T-helper 1 cell treated with Interleukin-12 subunit alpha and Interleukin-12 subunit beta and Interleukin-4 antibody, amounts not matched to agents 30 ng/mL and 1 ng/mL, for 36 hours (primary cell): ENCODE results near the gene CCDC192. TPM values are rescaled to one million over a fixed set of nuclear protein-coding genes. Genes with fewer than 3 reads are reported as not detected.

Experiments
- intact Hi-C: fragments of 100-400 bp; cut with micrococcal nuclease; formaldehyde crosslinking; loops from one replicate; pipeline ENCODE4 v1.15.1; 2024
- total RNA-seq: library from RNA; stranded (reverse); gene quantifications from 2 replicates; pipeline ENCODE4 v1.2.3, GENCODE V29; 2022

The CCDC192 gene
- total RNA-seq, 1 donor from 2014 or later: not detected

DNA sequence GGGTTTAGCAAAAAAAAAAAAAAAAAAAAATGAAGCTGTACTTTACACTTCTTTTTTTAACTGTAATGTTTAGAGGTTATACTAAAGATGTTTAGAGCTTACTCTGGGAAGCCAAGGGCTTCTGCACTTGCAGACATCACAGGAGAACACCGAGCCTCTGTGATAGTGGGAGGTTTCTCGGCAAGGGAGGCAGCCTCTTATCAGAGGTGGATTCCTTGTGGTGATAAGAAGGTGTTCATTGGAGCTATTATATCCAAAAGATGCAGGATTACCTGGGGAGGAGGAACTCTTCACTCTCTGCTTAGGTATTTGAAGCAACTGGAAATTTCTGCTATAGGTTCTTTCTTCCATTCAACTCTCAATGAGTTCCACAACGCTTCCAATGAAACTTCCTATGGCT, 209.2 kb downstream of the CCDC192 start:
- intact Hi-C loops: no loop called here

DNA sequence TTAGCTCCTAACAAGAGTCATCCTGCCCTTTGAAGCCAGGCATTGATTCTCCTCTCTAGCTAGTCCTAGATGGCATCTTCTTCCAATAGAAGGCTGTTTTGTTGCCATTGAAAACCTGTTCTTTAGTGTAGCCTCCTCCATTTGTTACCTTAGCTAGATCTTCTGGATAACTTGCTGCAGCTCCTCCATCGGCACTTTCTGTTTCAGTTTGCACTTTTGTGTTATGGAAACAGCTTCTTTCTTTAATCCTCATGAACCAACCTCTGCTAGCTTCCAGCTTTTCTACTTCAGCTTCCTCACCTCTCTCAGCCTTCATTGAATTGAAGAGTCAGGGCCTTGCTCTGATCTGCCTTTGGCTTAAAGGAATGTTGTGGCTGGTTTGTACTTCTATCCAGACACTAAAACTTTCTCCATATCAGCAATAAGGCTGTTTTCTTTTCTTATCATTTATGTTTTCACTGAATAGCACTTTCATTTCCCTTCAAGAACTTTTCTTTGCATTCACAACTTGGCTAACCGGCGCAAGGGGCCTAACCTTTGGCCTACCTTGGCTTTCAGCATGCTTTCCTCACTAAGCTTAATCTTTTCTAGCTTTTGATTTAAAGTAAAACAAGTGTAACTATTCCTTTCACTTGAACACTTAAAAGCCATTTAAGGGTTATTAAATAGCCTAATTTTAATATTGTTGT, 213.8 kb downstream of the CCDC192 start:
- intact Hi-C loops: loop anchor here (5.0 kb wide), 1 partner anchor 130 kb away; no protein-coding TSS in a partner anchor

DNA sequence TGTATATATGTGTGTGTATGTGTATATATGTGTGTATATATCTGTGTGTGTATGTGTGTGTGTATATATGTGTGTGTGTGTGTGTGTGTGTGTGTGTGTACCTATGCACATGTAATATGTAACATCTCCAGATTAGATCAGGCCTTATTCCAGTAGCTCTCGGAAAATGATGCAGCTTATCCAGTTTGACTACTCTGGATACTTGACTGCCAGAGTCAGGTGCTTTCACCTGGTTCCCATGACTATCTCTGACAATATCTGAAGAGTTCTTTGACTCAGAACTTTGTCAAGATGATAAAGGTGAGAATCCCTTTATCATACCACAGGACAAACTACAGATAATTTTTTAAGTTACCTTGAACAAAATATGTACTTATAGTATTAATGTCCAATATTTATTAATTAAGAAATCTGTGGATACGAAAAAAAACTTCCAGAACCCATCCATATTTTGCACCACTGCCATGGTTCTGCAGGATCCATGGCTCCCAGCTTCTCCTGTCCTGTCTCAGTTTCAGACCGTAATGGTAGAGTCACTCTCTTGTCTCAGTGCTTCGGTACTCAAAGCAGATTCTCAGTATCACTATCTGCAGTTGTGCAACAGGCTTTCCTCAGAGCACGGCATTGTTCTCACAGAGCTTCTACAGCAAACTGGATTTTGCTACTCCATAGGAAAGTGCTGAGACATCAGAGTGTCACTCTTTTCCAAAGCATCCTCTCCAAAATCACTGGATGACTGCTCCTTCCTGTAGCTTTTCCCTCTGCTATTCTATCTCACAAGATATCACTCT, 216.0 kb downstream of the CCDC192 start:
- intact Hi-C loops: loop anchor here (5.0 kb wide), 1 partner anchor 132 kb away; no protein-coding TSS in a partner anchor

DNA sequence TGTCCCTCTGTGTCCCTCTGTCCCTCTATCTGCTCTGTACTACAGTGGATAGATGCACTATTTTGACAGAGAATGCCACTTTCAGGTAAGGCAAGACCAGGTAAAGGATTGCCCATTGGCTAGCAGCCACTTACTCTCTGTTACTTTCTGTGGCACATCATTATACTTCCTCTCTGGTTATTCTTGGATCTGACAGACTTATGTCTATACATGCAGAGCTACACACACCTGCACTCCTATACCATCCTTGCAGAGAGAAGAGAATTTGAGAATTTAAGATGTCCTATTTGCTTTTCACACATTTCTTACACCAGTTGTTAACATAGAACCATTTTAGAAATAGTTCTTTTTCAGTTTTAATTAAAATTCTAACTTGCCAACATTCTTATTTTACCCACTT, 216.6 kb downstream of the CCDC192 start:
- intact Hi-C loops: loop anchor here (5.0 kb wide), 1 partner anchor 133 kb away; no protein-coding TSS in a partner anchor

DNA sequence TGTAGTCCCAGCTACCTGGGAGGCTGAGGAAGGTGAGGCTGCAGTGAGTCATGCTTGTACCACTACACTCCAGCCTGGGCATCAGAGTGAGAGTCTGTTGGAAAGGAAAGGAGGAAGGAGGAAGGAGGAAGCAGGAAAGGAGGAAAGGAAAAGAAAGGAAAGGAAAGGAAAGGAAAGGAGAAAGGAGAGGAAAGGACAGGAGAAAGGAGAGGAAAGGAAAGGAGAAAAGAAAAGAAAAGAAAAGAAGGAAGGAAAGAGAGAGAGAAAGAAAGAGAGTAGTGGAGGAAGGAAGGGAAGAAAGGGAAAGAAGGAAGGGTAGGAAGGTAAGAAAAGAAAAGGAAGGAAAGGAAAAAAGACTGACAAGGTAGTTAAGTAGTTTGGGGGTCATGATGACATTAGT, 217.7 kb downstream of the CCDC192 start:
- intact Hi-C loops: no loop called here

DNA sequence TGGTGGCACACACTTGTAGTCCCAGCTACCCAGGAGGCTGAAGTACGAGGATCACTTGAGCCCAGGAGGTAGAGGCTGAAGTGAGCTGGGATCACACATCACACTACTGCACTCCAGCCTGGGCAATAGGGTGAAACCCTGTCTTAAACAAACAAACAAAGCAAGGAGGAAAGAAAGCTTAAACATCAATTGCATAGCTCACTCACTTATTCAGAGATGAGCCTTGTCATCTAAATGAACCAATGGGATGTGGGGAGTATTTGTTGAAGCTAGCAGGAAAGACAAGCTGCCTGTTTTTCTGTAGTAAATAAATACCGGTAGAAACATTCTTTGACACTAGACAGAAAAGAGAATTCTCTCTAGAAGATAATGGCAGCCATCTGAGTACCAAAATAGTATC, 219.4 kb downstream of the CCDC192 start:
- intact Hi-C loops: no loop called here

DNA sequence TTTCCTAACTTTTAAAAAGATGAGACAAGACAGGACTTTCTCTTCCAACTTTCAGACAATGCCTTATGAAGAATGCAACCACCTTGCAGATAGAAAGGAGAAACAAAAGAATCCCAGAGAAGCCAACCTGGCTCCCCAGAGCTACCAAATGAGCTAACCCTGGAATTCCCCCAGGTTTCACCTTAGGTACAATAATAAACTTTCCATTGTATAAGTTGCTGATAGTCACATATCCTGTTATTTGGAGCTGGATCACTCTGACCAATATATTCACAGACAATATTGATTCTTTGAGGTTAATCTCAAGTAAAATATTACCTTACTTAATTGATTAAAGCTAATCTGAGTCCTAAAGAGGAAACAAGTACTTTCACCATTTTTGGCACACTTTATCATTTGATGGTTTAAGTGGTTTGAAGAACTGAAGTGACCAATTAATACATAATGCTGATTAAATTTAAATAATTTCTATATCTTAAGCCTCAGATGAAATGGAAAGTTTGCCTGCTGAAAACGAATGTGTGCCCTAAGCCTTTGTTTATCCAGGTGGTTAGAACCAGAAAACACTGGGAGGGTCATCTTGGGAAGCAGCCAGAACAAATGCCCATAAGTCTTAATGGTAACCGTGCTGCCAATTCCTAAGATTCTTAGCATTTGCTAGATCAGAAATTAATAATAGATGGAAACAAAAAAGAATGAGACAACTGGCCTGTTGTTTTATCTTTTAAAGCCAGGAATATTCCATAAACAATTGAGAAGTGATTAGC, 220.8 kb downstream of the CCDC192 start:
- intact Hi-C loops: no loop called here

DNA sequence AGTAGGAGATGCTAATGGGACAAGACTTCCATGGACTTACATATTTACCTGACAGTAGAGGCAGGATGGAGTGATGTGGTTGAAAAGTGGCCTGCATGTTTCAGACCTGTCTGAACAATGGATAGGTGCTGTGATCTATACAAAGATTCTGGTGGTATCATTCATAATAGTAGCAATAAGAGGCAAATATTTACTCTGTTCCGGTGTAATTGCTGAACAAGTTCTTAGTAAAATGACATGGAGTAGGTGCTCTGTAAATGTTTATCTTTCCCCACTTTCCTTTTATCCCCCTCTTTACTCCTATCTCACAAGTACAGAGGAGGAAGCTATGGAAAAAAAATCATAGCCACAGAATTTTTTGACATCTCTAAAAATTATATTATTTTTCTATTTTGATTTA, 221.4 kb downstream of the CCDC192 start:
- intact Hi-C loops: no loop called here

DNA sequence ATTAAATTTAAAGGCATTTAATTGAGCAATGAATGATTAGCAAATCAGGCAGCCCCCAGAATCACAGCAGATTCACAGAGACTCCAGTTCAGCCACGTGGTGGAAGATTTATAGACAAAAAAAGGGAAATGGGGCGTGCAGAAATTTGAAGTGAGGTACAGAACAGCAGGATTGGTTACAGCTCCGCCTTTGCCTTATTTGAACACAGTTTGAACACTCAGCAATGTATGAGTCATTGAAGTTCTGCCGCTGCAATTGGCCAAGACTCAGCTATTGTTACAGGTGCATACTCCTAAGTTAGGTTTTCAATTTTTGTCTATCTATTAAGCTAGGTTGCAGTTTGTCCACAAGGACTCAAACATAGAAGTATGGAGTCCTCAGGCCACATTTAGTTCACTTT, 222.7 kb downstream of the CCDC192 start:
- intact Hi-C loops: no loop called here

DNA sequence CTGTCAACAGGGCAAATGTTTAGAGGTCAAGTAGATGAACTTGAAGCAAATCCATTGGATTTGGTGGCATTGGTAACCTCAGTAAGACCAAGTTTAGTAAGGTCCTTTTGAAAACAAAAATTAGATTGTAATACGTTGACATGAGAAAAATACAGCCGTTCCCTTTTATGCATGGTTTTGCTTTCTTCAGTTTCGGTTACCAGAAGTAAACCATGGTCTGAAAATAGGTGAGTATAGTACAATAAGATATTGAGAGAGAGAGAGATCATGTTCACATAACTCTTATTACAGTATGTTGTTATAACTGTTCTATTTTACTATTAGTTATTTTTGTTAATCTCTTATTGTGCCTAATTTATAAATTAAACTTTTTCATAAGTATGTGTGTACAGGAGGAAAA, 223.8 kb downstream of the CCDC192 start:
- intact Hi-C loops: no loop called here

DNA sequence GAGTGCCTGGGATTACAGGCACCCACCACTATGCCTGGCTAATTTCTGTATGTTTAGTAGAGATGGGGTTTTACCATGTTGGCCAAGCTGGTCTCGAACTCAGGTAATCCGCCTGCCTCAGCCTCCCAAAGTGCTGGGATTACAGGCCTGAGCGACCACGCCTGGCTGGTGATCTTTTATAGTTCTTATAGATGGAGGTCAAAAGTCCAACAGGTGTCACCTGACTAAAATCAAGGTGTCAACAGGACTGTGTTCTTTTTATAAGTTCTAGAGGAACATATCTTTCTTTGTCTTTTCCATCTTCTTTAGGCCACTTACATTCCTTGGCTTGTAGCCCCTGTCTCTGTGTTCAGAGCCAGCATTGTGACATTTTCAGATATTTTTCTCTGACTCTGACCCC, 224.9 kb downstream of the CCDC192 start:
- intact Hi-C loops: no loop called here

DNA sequence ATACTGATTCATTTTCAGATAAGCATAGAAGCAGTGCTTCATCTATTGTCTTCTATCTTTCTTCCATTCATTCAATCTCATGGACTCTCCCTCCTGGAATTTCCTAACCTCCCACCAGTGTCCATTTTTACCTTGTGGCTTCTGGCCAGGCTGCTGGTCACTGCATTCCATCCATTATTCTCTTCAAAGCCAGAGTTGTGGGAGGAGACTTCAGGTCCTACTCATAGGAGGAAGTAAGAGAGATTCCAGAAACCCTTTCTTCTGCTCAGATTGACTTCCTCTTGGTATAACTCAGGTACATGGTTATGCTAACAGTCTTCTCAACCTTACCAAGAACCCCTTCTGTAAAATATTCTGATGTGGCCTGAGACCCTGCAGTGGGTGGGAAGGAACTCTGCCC, 227.1 kb downstream of the CCDC192 start:
- intact Hi-C loops: no loop called here

DNA sequence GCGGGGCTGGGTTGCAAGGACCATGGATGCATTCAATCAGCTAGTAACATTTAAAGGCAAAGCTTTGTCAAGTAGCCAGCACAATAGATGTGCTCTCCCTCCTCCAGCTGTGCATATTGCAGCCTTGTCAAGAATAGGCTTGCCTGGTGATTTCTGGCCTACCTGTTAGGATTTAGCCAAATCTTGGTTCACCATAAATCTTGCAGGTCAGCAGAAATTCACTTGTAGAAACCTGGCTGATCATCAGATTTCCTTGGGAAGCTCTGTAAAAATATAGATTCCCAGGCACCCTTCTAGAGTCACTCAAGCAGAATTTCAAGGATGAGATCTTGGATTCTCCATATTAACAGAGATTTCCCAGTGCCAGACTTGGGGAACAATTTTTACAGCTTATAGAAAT, 228.2 kb downstream of the CCDC192 start:
- intact Hi-C loops: no loop called here

DNA sequence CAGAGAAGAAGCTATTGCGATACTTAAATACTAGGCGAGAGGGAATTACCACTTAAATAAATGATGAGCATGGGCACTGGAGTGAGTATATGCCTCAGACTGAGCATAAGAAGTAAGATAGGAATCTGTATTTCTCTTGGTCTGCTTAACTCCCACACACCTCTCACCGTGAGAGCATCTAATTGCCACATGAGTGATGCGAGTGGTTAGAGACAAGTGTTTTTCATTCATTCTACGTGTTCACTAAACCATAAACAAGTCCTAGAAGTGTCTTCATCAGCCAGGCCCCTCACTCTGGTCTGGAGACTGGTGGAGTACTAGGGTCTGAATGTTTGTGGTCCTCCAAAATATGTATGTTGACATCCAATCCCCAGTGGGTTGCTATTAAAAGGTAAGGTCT, 230.2 kb downstream of the CCDC192 start:
- intact Hi-C loops: no loop called here

DNA sequence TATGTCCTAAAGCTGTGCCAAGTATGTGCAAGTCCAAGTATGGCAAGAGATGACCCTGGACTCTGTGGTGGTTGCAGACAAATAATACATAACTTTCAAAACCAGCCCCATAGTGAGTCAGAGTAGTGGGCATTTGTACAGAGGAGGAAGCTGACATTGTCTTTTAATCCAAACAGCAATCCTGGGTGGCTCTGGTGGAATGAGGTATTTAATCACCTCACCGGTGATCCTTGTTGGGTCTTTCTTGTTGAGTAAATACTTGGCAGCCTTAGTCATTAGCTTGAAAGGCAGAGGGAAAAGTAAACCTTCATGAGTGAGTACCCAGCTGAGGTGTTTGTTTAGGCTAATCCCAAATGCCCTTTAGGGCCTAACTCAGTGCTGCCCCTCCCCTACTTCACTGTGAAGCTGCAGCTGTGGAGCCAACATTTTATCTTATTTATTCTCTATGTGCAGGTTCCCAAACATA, 231.6 kb downstream of the CCDC192 start:
- intact Hi-C loops: no loop called here

DNA sequence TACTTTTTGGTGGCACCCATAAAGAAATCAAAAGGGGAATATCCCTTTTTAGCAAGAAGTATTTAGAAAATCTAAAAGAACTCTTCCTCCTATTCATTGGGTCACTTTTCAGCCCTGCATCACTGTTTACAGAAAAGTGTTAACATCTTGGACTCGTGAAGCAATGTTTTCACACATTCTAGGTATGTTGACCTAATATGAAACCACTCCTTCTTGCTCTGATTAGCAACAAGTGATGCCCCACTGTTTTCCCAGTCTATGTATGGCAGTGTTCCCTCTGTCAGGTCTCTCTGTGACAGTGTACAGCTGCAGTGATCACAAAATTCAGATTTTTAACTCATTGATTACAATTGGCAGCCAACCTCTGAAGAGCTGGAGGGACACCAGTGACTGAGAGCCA, 232.2 kb downstream of the CCDC192 start:
- intact Hi-C loops: no loop called here

DNA sequence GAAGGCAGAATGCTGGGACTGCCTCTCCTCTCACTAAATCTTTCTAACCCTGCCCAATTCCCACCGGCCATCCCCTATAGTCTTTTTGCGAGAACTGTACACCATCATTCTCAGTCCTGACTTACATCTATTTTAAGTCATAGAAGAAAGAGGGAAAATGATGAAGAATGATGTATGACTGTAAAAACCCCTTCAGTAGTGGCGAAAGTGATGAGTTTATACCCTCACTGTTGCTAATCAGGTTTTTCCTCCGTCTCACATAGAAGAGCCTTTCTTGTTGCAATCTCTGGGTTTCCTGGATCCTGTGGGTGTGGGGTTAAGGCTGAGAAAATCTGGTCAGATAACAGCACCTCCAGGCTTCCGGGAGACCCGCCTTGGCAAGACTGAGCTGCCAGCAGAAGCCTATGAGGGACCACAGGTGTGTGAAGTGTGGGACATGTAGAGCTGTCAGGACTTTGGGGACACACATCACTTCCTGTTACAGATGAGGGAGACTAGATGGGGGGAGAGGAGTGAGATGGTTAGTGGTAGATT, 233.3 kb downstream of the CCDC192 start:
- intact Hi-C loops: no loop called here

DNA sequence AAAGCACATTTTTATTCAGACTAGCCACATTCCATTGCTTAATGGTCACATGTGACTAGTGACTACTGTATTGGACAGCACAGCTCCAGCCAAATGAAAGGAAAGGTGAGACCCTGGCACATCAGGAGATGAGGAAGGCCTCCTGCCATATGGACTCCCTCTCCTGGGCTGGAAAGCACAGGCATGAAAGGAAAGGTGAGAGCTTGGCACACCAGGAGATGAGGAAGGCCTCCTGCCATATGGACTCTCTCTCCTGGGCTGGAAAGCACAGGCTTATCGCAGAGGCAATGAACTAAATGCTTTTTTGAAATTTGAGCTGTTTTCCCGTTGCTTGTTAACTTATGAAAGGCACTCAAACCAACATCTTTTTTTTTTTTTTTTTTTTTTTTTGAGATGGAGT, 235.6 kb downstream of the CCDC192 start:
- intact Hi-C loops: no loop called here

DNA sequence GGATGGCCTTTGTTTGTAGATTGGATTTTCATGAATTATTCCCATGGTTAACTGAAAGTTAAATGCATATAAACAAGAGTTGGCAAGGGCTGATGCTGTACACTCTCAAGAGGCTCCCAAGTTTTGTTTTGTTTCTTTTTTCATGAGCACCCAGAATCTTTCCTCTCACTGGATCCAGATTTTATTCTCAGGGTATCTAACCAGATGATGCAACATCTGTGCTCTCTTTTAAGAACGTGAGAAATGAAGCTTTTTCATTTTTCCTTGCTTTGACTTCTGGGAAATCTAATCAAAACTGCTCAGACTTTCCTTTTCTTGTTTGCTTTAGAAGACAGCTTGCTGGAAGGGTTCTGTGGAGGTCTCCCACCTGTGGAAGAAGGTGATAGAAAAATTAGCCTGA, 237.7 kb downstream of the CCDC192 start:
- intact Hi-C loops: no loop called here

DNA sequence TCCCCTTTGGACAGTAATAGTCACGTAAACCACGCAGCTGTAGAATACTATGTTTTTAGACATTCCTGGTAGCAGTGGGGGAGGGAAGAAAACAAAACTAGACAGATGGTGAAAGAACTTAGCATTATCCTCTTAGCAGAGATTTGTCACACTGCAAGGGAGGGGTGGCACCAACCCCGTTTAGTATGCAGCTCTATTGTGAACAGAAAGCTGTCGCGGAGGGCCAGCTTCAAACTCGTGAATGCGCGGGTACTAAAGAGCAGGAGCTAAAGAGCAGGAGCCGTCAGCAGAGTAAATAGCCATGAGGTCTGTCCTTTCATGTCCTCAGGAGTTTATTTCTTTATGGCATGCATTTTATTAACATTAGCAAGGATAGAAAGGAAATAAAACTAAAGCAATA, 238.5 kb downstream of the CCDC192 start:
- intact Hi-C loops: no loop called here

DNA sequence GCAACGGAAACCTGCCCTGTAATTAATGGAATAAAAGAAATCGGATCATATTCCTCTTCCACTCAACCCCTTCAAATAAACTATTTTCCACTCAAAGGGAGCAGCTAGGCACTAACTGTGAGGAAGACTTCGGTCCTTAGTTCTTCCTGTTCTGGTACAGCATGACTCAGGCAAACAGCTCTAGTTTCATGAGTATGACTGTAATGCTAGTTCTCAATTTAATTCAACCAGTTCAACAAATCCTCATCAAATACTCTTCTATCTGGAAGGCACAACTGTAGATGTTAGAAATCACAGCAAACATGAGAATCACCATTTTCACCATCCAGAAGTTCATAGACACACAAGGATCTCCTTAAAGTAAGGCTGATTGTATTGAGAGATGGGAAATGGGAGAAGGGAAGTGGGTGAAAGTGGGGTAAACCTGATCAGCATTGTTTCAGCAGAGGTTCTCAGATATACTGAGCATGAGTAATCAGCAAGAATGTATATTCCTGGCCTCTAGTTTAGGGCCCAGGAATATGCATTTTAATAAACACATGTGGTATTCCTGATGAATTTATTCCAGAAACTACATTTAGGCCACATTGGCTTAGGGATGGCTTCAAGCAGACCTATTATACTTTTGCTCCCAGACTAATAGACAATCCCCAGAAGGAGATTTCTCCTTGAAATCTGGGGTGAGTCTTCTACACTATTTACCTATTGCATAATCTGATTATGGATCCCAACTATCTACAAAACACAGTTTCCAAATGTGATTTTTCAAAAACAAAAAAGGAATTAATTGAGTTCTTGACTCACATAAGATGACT, 239.3 kb downstream of the CCDC192 start:
- intact Hi-C loops: no loop called here
